Fibroblast of skin of back (primary cell): ENCODE measurements around the gene ZNFX1.
"Not testable (repeated sequence)": the region's sequence is repeated elsewhere in the genome, so short reads cannot be mapped to it uniquely, and the experiment has no call there.

Experiments used
- DNase-seq: peaks from one replicate; pipeline ENCODE4 v3.0.0-alpha.2; 2013

ZNFX1 gene

DNA sequence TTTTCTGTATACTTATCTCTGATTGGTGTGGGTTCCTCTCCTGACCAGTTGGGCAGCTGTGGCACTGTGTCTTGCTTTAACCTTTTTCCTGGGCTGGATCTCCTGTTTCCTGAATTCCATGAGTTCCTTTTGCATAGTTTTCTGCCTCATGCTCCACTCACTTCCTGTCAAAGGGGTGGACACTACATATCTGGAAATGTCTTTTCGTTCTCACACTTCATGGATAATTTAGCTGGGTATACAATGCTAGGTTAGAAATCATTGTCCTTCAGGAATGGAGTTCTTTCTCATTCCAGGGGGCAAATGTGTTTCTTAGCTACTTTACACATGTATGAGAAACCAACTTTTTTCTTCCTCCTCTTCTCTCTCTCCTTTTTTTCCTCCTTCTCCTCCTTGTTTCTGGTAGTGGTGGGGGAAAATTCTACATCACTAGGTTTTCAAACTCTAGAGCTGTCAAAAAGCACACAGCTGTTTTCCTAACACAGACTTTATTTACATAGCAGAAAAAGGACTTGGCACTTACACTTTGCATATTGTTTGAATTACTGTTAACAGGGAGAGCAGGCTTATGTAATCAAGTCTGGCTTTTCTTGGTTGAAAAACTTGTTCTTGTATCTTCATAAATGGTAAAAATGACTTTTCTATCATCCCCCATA, 67.6 kb downstream of the ZNFX1 start:
- peak; percentile 20 for DNase-seq

DNA sequence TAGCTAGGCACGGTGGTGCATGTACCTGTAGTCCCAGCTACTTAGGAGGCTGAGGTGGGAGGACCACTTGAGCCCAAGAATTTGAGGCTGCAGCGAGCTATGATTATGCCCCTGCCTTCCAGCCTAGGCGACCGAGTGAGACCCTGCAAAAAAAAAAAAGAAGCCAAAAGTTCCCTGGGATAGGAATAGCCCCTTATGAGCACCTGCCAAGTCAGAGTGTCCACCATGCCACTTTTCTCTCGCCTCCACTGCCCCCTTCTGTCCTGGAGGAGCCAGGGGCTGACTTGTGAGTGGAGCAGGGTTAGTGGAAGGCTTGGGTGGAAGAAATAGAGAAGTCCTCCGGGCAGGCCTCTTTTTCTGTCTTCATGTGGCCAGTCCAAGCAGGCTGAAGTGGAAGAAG, 70.8 kb downstream of the ZNFX1 start:
- DNase-seq: no peak

DNA sequence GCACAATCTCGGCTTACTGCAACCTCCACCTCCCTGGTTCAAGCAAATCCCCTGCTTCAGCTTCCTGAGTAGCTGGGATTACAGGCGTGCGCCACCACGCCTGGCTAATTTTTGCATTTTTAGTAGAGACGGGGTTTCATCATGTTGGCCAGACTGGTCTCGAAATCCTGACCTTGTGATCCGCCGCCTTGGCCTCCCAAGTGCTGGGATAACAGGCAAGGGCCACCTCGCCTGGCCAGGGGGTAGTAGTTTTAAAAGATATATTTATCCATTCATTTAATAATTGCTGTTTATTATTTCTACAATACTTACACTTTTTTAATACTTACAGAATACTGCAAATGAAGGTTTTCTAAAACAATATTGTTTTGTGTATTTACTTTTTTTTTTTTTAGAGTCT, 74.1 kb downstream of the ZNFX1 start:
- no peak for DNase-seq

DNA sequence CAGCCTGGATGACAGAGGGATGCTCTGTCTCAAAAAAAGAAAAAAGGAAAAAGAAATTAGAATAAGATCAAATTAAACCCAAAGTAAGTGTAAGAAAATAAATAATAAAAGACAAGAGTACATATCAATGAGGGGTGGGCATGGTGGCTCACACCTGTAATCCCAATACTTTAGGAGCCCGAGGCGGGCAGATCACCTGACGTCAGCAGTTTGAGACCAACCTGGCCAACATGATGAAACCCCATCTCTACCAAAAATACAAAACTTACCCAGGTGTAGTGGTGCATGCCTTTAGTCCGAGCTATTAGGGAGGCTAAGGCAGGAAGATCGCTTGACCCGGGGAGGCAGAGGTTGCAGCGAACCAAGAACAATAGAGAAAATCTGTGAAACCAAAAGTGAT, 74.8 kb downstream of the ZNFX1 start:
- DNase-seq: no peak

DNA sequence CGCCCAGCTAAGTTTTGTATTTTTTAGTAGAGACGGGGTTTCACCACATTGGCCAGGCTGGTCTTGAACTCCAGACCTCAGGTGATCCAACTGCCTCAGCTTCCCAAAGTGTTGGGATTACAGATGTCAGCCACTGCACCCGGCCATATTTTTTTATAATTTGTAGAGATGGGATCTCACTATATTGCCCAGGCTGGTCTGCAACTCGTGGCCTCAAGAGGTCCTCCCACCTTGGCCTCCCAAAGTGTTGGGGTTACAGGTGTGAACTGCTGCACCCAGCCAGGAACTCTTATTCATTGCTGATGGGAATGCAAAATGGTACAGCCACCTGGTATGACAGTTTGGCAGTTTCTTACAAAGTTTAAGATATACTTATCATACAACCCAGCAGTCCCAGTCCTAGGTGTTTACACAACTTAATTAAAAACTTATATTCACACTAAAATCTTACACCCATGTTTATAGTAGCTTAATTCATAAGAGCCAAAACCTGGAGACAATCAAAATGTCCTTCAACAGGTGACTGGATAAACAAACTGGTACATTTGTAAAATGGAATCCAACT, 78.0 kb downstream of the ZNFX1 start:
- DNase-seq: no peak

DNA sequence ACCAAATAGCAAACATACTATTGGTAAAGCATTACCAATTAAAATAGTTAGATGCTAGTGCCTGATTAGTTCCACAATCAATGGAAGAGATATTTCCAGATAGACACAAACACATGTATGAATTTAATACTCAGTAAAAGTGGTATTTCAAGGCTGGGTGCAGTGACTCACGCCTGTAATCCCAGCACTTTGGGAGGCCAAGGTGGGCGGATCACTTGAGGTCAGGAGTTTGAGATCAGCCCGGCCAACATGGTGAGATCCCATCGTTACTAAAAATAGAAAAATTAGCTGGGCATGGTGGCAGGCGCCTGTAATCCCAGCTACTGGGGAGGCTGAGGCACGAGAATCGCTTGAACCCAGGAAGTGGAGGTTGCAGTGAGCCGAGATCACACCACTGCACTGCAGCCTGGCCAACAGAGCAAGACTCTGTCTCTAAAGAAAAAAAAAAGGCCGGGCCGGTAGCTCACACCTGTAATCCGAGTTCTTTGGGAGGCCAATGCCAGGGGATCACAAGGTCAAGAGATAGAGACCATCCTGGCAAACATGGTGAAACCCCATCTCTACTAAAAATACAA, 84.8 kb downstream of the ZNFX1 start:
- not testable (repeated sequence) for DNase-seq
